Karpas-422 (cell line): ENCODE measurements around the gene FOXD3. TPM values are rescaled to one million over a fixed set of nuclear protein-coding genes. Genes with fewer than 3 reads are reported as not detected.
A peak's percentile ranks its signal among the peaks of the same experiment; 100 is the strongest.

Source experiments
- DNase-seq: peaks from one replicate; pipeline ENCODE4 v3.0.0-alpha.2; 2015
- H2AFZ ChIP-seq: fragments of 200-600 bp; sonication (generic); 2 replicates; pipeline ENCODE4 v1.6.1; 2014; ENCODE audit warnings: antibody characterized with exemption, low read length, mixed read lengths
- H3K27ac ChIP-seq: fragments of 200-600 bp; sonication (generic); 2 replicates; pipeline ENCODE4 v1.5.1; 2014; ENCODE audit warnings: mild to moderate bottlenecking, low read length, moderate library complexity
- H3K27me3 ChIP-seq: fragments of 200-600 bp; sonication (generic); 2 replicates; pipeline ENCODE4 v1.6.1; 2014; ENCODE audit warnings: low read length, mixed read lengths
- H3K36me3 ChIP-seq: fragments of 200-600 bp; sonication (generic); 2 replicates; pipeline ENCODE4 v1.6.1; 2014; ENCODE audit warnings: low read length, mixed read lengths; ENCODE audit not compliant: insufficient read depth
- H3K4me1 ChIP-seq: fragments of 200-600 bp; sonication (generic); 2 replicates; pipeline ENCODE4 v1.6.1; 2014; ENCODE audit warnings: mild to moderate bottlenecking, low read length, mixed read lengths
- H3K4me2 ChIP-seq: fragments of 200-600 bp; sonication (generic); 2 replicates; pipeline ENCODE4 v1.6.1; 2014; ENCODE audit warnings: low read length, low read depth, mild to moderate bottlenecking; ENCODE audit not compliant: poor library complexity, severe bottlenecking
- H3K4me3 ChIP-seq: fragments of 200-600 bp; sonication (generic); 2 replicates; pipeline ENCODE4 v1.5.1; 2014; ENCODE audit warnings: mild to moderate bottlenecking, antibody characterized with exemption, low read length, mixed read lengths
- H3K79me2 ChIP-seq: fragments of 200-600 bp; sonication (generic); 2 replicates; pipeline ENCODE4 v1.6.1; 2014; ENCODE audit warnings: mild to moderate bottlenecking, low read length, mixed read lengths
- H3K9ac ChIP-seq: fragments of 200-600 bp; sonication (generic); 2 replicates; pipeline ENCODE4 v1.6.0; 2014; ENCODE audit warnings: low read length
- H3K9me2 ChIP-seq: fragments of 200-600 bp; sonication (generic), shearing (Covaris generic); replicated peaks from 2 replicates; pipeline ENCODE4 v1.6.0; 2014; ENCODE audit warnings: mild to moderate bottlenecking, low read length, moderate library complexity; ENCODE audit not compliant: insufficient read depth
- H3K9me3 ChIP-seq: fragments of 300-700, 200-600 bp; sonication (generic); 2 replicates; pipeline ENCODE4 v1.6.1; 2014; ENCODE audit warnings: low read length, mixed read lengths
- H4K20me1 ChIP-seq: fragments of 200-600 bp; sonication (generic); 2 replicates; pipeline ENCODE4 v1.6.1; 2014; ENCODE audit warnings: mild to moderate bottlenecking, antibody characterized with exemption, low read length, low read depth; ENCODE audit not compliant: insufficient read depth
- total RNA-seq: library from RNA; depleted of rRNA; stranded (reverse); fragments of >200 nt; shearing (Covaris generic); gene quantifications from 2 replicates; pipeline ENCODE4 v1.2.3, GENCODE V29; 2014; ENCODE audit warnings: low replicate concordance

The FOXD3 gene
- total RNA-seq, 1 experiment from 2014 or later: not detected

GRCh38 chr1:63359561-63359960 is 37.2 kb downstream of the FOXD3 start:
- DNase-seq: no peak
- Histone ChIP-seq H4K20me1 (no peaks in the 10 kb centered on the region), H2AFZ (no peak overlapping the region), H3K9me2 (no peaks in the 10 kb centered on the region), H3K4me1 (peaks cover 1% of the 10 kb centered on the region; the same call in 1 of the 2 replicates), H3K9me3 (no peaks in the 10 kb centered on the region), H3K27ac (no peak overlapping the region), H3K4me3 (no peak overlapping the region), H3K79me2 (no peaks in the 10 kb centered on the region), H3K9ac (no peak overlapping the region), H3K4me2 (no peak overlapping the region), H3K36me3 (no peaks in the 10 kb centered on the region), H3K27me3 (no peaks in the 10 kb centered on the region)

GRCh38 chr1:63362073-63362472 is 39.7 kb downstream of the FOXD3 start:
- Histone ChIP-seq H3K9me3 (no peaks in the 10 kb centered on the region), H3K27me3 (no peaks in the 10 kb centered on the region), H3K4me2 (no peak overlapping the region), H3K36me3 (no peaks in the 10 kb centered on the region), H4K20me1 (no peaks in the 10 kb centered on the region), H2AFZ (no peak overlapping the region), H3K9ac (no peak overlapping the region), H3K27ac (no peak overlapping the region), H3K9me2 (no peaks in the 10 kb centered on the region), H3K79me2 (no peaks in the 10 kb centered on the region), H3K4me1 (peaks cover 12% of the 10 kb centered on the region), H3K4me3 (no peak overlapping the region)
- no peak for DNase-seq

GRCh38 chr1:63362578-63362977 is 40.2 kb downstream of the FOXD3 start:
- Histone ChIP-seq H3K36me3 (no peaks in the 10 kb centered on the region), H3K27ac (no peak overlapping the region), H3K27me3 (no peaks in the 10 kb centered on the region), H3K9me3 (no peaks in the 10 kb centered on the region), H3K9ac (no peak overlapping the region), H3K79me2 (peaks cover under 1% of the 10 kb centered on the region; the same call in 1 of the 2 replicates), H3K4me2 (no peak overlapping the region), H4K20me1 (no peaks in the 10 kb centered on the region), H3K4me3 (no peak overlapping the region), H3K9me2 (no peaks in the 10 kb centered on the region), H3K4me1 (peaks cover 14% of the 10 kb centered on the region), H2AFZ (no peak overlapping the region)
- peak; percentile 51 for DNase-seq

- no peaks in the 10 kb centered on the region for H3K9me2 ChIP-seq
These were observed 40.6 kb downstream of the FOXD3 start for GRCh38 chr1:63363014-63363413.

GRCh38 chr1:63366908-63367214 is 44.5 kb downstream of the FOXD3 start:
- no peaks in the 10 kb centered on the region for H3K9me2 ChIP-seq
- H3K27ac ChIP-seq: no peak overlapping the region
- peak overlapping the region; percentile 99 for H3K4me3 ChIP-seq

More at GRCh38 chr1:63363014-63363413, 40.6 kb downstream of the FOXD3 start:
- H2AFZ ChIP-seq: no peak overlapping the region
- H3K36me3 ChIP-seq: no peaks in the 10 kb centered on the region
- no peak overlapping the region for H3K4me2 ChIP-seq
- H3K9me3 ChIP-seq: no peaks in the 10 kb centered on the region
- DNase-seq: no peak
- peaks cover 5% of the 10 kb centered on the region for H3K79me2 ChIP-seq
- no peak overlapping the region for H3K9ac ChIP-seq
- no peaks in the 10 kb centered on the region for H4K20me1 ChIP-seq
- H3K4me1 ChIP-seq: peaks cover 14% of the 10 kb centered on the region
- H3K4me3 ChIP-seq: no peak overlapping the region
- H3K27me3 ChIP-seq: no peaks in the 10 kb centered on the region
- no peak overlapping the region for H3K27ac ChIP-seq

GRCh38 chr1:63367215-63368103 is 45.1 kb downstream of the FOXD3 start, which contains the start of gene ALG6:
ALG6 (plus strand) TSS chr1:63367627; CDS start chr1:63370978, 3,351 bp downstream.
- peak within 1 kb of the TSS; percentile 89 for H2AFZ ChIP-seq
- H3K9me2 ChIP-seq: no peaks in the 10 kb centered on the region
- peaks cover 22% of the 10 kb centered on the region; the same call in 1 of the 2 replicates for H3K36me3 ChIP-seq
- peak within 1 kb of the TSS; percentile 92 for H3K9ac ChIP-seq
- H3K4me2 ChIP-seq: peak within 1 kb of the TSS; percentile 92
- H3K27me3 ChIP-seq: no peaks in the 10 kb centered on the region
- DNase-seq: peak; percentile 98
- H3K79me2 ChIP-seq: peaks cover 42% of the 10 kb centered on the region
- no peaks in the 10 kb centered on the region for H3K9me3 ChIP-seq
- H3K4me1 ChIP-seq: peaks cover 29% of the 10 kb centered on the region
- no peaks in the 10 kb centered on the region for H4K20me1 ChIP-seq
- H3K27ac ChIP-seq: peak within 1 kb of the TSS; percentile 40
- peak within 1 kb of the TSS; percentile 99 for H3K4me3 ChIP-seq

More at GRCh38 chr1:63366908-63367214, 44.5 kb downstream of the FOXD3 start:
- peak overlapping the region; percentile 92 for H3K9ac ChIP-seq
- H3K4me1 ChIP-seq: peaks cover 26% of the 10 kb centered on the region
- DNase-seq: no peak
- peaks cover 40% of the 10 kb centered on the region for H3K79me2 ChIP-seq
- no peaks in the 10 kb centered on the region for H3K27me3 ChIP-seq
- H3K36me3 ChIP-seq: peaks cover 16% of the 10 kb centered on the region; the same call in 1 of the 2 replicates
- H2AFZ ChIP-seq: peak overlapping the region; percentile 89
- no peaks in the 10 kb centered on the region for H3K9me3 ChIP-seq
- peak overlapping the region; percentile 92 for H3K4me2 ChIP-seq
- H4K20me1 ChIP-seq: no peaks in the 10 kb centered on the region

GRCh38 chr1:63368131-63368530 is 45.8 kb downstream of the FOXD3 start:
- Histone ChIP-seq H3K4me3 (peak overlapping the region; percentile 99), H3K9ac (peak overlapping the region; percentile 92), H3K4me2 (peak overlapping the region; percentile 92), H3K9me3 (no peaks in the 10 kb centered on the region), H3K27ac (peak overlapping the region; percentile 40), H3K36me3 (peaks cover 24% of the 10 kb centered on the region; the same call in 1 of the 2 replicates), H4K20me1 (no peaks in the 10 kb centered on the region), H3K79me2 (peaks cover 45% of the 10 kb centered on the region), H3K4me1 (peaks cover 29% of the 10 kb centered on the region), H3K27me3 (no peaks in the 10 kb centered on the region), H3K9me2 (no peaks in the 10 kb centered on the region), H2AFZ (peak overlapping the region; percentile 89)
- peak; percentile 67 for DNase-seq
